Endothelial cell of umbilical vein (primary cell): ENCODE results near the gene PTPRD. TPM values are rescaled to one million over a fixed set of nuclear protein-coding genes. Genes with fewer than 3 reads are reported as not detected.

Experiments
- BruUV-seq: library from RNA; stranded (reverse); fragments of 400-500 nt; replicated peaks from 2 replicates; lab custom pipeline; 2021; lab: Mats Ljungman, UMichigan
- CTCF ChIA-PET: fragments of 300-600, 350-600 bp; sonication (Branson Sonifier 250); formaldehyde crosslinking; loops from one replicate; lab custom pipeline; 2021; ENCODE audit warnings: antibody characterized with exemption, inconsistent platforms; lab: Charles Lee
- POLR2A ChIA-PET: fragments of 300-600, 350-600 bp; sonication (Branson Sonifier 250); formaldehyde crosslinking; loops from one replicate; lab custom pipeline; 2021; ENCODE audit warnings: antibody characterized with exemption, inconsistent platforms; lab: Charles Lee
- DNase-seq: peaks from one replicate; pipeline ENCODE4 v3.0.0-alpha.2; 2011; ENCODE audit warnings: low read depth, low spot score
- FAIRE-seq: peaks from 2 replicates; lab custom pipeline; 2011; peaks lifted over from hg19 to GRCh38; lab: Jason Lieb, UNC
- H2AFZ ChIP-seq: 2 replicates; pipeline ENCODE4 v1.6.0; 2012; ENCODE audit warnings: low read depth, low read length, control low read depth, inconsistent platforms
- H3K27ac ChIP-seq: 2 replicates; pipeline ENCODE4 v1.5.1; 2011; ENCODE audit warnings: low read depth, mild to moderate bottlenecking, control low read depth, low read length, moderate library complexity; ENCODE audit not compliant: insufficient read depth
- H3K27me3 ChIP-seq, 2 experiments: 2 replicates each; pipeline versions ENCODE4 v1.6.0 to v1.6.1; 2011; ENCODE audit warnings: low read length in 2 of 2, mixed read lengths in 1 of 2; ENCODE audit not compliant: control insufficient read depth in 2 of 2, insufficient read depth in 2 of 2
- H3K36me3 ChIP-seq, 2 experiments: 2 replicates in 1 of 2; 3 replicates in 1 of 2; pipeline ENCODE4 v1.5.1; 2011; ENCODE audit warnings: low read length in 2 of 2, mild to moderate bottlenecking in 1 of 2, moderate library complexity in 1 of 2; ENCODE audit not compliant: control insufficient read depth in 2 of 2, insufficient read depth in 2 of 2; ENCODE audit errors: extremely low read depth in 1 of 2
- H3K4me1 ChIP-seq: 3 replicates; pipeline ENCODE4 v1.5.1; 2011; ENCODE audit warnings: mild to moderate bottlenecking, low read length; ENCODE audit not compliant: control insufficient read depth, insufficient read depth; ENCODE audit errors: extremely low read depth
- H3K4me2 ChIP-seq: 2 replicates; pipeline ENCODE4 v1.6.1; 2011; ENCODE audit warnings: low read length, control low read depth, mixed read lengths; ENCODE audit not compliant: insufficient read depth
- H3K4me3 ChIP-seq, 3 experiments: fragments of 200-600 bp in 1 of 3; sonication (generic), shearing (Covaris generic) in 1 of 3; replicated peaks in 1 of 3; 2 replicates each; pipeline ENCODE4 v1.5.1; 2011 to 2016; ENCODE audit warnings: control low read depth in 3 of 3, low read length in 3 of 3, mild to moderate bottlenecking in 2 of 3, inconsistent platforms in 1 of 3, low read depth in 1 of 3, moderate library complexity in 1 of 3; ENCODE audit not compliant: insufficient read depth in 1 of 3
- H3K79me2 ChIP-seq: 2 replicates; pipeline ENCODE4 v1.6.0; 2012; ENCODE audit warnings: low read length, inconsistent platforms; ENCODE audit not compliant: control insufficient read depth, insufficient read depth
- H3K9ac ChIP-seq: replicated peaks from 2 replicates; pipeline ENCODE3; 2011; ENCODE audit warnings: low read length, control low read depth; ENCODE audit not compliant: insufficient read depth; ENCODE audit errors: extremely low read depth
- H3K9me1 ChIP-seq: replicated peaks from 3 replicates; pipeline ENCODE4 v1.6.0; 2011; ENCODE audit warnings: mild to moderate bottlenecking, low read length; ENCODE audit not compliant: control insufficient read depth, insufficient read depth; ENCODE audit errors: extremely low read depth
- H3K9me3 ChIP-seq: replicated peaks from 2 replicates; pipeline ENCODE4 v1.5.1; 2012; ENCODE audit warnings: low read length, inconsistent platforms; ENCODE audit not compliant: control insufficient read depth, insufficient read depth
- H4K20me1 ChIP-seq: replicated peaks from 2 replicates; pipeline ENCODE3; 2011; ENCODE audit warnings: mild to moderate bottlenecking, low read length; ENCODE audit not compliant: control insufficient read depth, insufficient read depth; ENCODE audit errors: extremely low read depth
- FOS ChIP-seq: IDR thresholded peaks from 2 replicates; pipeline ENCODE4 v1.6.1; 2011; ENCODE audit warnings: mild to moderate bottlenecking, low read length, moderate library complexity, borderline replicate concordance; ENCODE audit not compliant: insufficient read depth
- GATA2 ChIP-seq: IDR thresholded peaks from 2 replicates; pipeline ENCODE4 v1.7.0; 2011; ENCODE audit warnings: low read depth, mild to moderate bottlenecking, moderate library complexity, mixed read lengths, low read length; ENCODE audit not compliant: insufficient read length, insufficient read depth
- JUN ChIP-seq: IDR thresholded peaks from 2 replicates; pipeline ENCODE4 v1.6.1; 2011; ENCODE audit warnings: borderline replicate concordance, low read depth; ENCODE audit not compliant: insufficient read length, insufficient read depth
- MAX ChIP-seq: IDR thresholded peaks from 2 replicates; pipeline ENCODE4 v1.6.1; 2011; ENCODE audit not compliant: insufficient read depth, insufficient read length
- MYC ChIP-seq: IDR thresholded peaks from one replicate; pipeline ENCODE4 v1.6.1; 2011; ENCODE audit warnings: mild to moderate bottlenecking, low read depth, low read length
- POLR2AphosphoS5 ChIP-seq: IDR thresholded peaks from 2 replicates; pipeline ENCODE4 v1.6.1; 2012; ENCODE audit warnings: low read depth, mild to moderate bottlenecking, control low read depth, low read length, moderate library complexity; ENCODE audit not compliant: insufficient read depth
- dilution Hi-C: fragments of 300-500 bp; cut with MboI; formaldehyde crosslinking; loops from one replicate; pipeline ENCODE4 v1.15.0; 2019; ENCODE audit warnings: low sequenced_read_pairs; ENCODE audit not compliant: extremely low pct_ligation_motif_present
- intact Hi-C: fragments of 100-400 bp; cut with micrococcal nuclease; formaldehyde crosslinking; loops from one replicate; pipeline ENCODE4 v1.10.0; 2022
- polyA plus RNA-seq, 4 experiments: library from polyadenylated mRNA; depleted of rRNA in 3 of 4; stranded (reverse) in 3 of 4; unstranded in 1 of 4; fragments of >200 nt; gene quantifications; 2 replicates each; pipeline versions ENCODE4 v1.2.1 to v1.2.3, GENCODE V29; 2011 to 2012; ENCODE audit warnings: missing spikeins in 1 of 4
- total RNA-seq: library from RNA; stranded (reverse); gene quantifications from 2 replicates; pipeline ENCODE4 v1.2.3, GENCODE V29; 2021
- TF ChIP-seq, protein P1 (sequence below), 2 donors: IDR thresholded peaks; 1 replicate in 1 of 2; 2 replicates in 1 of 2; pipeline ENCODE4 v1.5.1; 2011; ENCODE audit warnings: low read length in 2 of 2, mild to moderate bottlenecking in 2 of 2, moderate library complexity in 2 of 2, control low read depth in 1 of 2, inconsistent platforms in 1 of 2, low read depth in 1 of 2; ENCODE audit not compliant: insufficient read depth in 1 of 2; ENCODE audit errors: extremely low read depth in 1 of 2

The PTPRD gene
- total and polyA plus RNA-seq, 2 donors (not counting 3 experiments of a cell fraction or from before 2014, with no cell fraction given) = 5.5 to 5.7 TPM

- dilution Hi-C loops = no loop called here
- no peaks in the 10 kb centered on the region for H3K9me1 ChIP-seq
- H3K9ac ChIP-seq = no peak overlapping the region
- ChIA-PET POLR2A (no interaction called here), CTCF (interaction anchor here (0.5 kb wide), 1 partner anchor 77 kb away, joined by 5 read pairs; no protein-coding TSS in a partner anchor)
- H2AFZ ChIP-seq = no peak overlapping the region
- no peak overlapping the region for H3K4me2 ChIP-seq
- intact Hi-C loops = no loop called here
- no TSS peak for BruUV-seq
- no peaks in the 10 kb centered on the region for H3K4me1 ChIP-seq
- H3K79me2 ChIP-seq = no peaks in the 10 kb centered on the region
- H3K9me3 ChIP-seq = no peaks in the 10 kb centered on the region
- TF ChIP-seq, protein P1, sequence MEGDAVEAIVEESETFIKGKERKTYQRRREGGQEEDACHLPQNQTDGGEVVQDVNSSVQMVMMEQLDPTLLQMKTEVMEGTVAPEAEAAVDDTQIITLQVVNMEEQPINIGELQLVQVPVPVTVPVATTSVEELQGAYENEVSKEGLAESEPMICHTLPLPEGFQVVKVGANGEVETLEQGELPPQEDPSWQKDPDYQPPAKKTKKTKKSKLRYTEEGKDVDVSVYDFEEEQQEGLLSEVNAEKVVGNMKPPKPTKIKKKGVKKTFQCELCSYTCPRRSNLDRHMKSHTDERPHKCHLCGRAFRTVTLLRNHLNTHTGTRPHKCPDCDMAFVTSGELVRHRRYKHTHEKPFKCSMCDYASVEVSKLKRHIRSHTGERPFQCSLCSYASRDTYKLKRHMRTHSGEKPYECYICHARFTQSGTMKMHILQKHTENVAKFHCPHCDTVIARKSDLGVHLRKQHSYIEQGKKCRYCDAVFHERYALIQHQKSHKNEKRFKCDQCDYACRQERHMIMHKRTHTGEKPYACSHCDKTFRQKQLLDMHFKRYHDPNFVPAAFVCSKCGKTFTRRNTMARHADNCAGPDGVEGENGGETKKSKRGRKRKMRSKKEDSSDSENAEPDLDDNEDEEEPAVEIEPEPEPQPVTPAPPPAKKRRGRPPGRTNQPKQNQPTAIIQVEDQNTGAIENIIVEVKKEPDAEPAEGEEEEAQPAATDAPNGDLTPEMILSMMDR (IDR thresholded peaks at IDR 0.05; ENCODE audit: extremely low read depth in 1 of 2, insufficient read depth in 1 of 2, low read depth in 1 of 2, low read length in 2 of 2) = no peak
- TF ChIP-seq POLR2AphosphoS5 (no peak), FOS (no peak), JUN (no peak)
- H3K4me3 ChIP-seq = no peak overlapping the region
- FAIRE-seq (no peak), DNase-seq (no peak)
- H3K36me3 ChIP-seq = no peaks in the 10 kb centered on the region
- no peaks in the 10 kb centered on the region for H3K27me3 ChIP-seq
- no peaks in the 10 kb centered on the region for H4K20me1 ChIP-seq
- H3K27ac ChIP-seq = no peak overlapping the region
Measured at GRCh38 chr9:8621416-8621815, 1991.4 kb downstream of the PTPRD start.

- dilution Hi-C loops = no loop called here
- H3K79me2 ChIP-seq = no peaks in the 10 kb centered on the region
- H3K9ac ChIP-seq = no peak overlapping the region
- H2AFZ ChIP-seq = no peak overlapping the region
- no peaks in the 10 kb centered on the region for H3K9me3 ChIP-seq
- H3K36me3 ChIP-seq = no peaks in the 10 kb centered on the region
- H3K4me3 ChIP-seq = no peak overlapping the region
- no peaks in the 10 kb centered on the region for H3K27me3 ChIP-seq
- H3K27ac ChIP-seq = no peak overlapping the region
- FAIRE-seq (no peak), DNase-seq (no peak)
- TF ChIP-seq GATA2 = no peak
- no peak for TF ChIP-seq MYC
- TF ChIP-seq MAX = no peak
- BruUV-seq = no TSS peak
- H3K9me1 ChIP-seq = no peaks in the 10 kb centered on the region
- no peaks in the 10 kb centered on the region for H4K20me1 ChIP-seq
- H3K4me2 ChIP-seq = no peak overlapping the region
- CTCF ChIA-PET = no interaction called here
- POLR2A ChIA-PET = no interaction called here
- intact Hi-C loops = no loop called here
- no peaks in the 10 kb centered on the region for H3K4me1 ChIP-seq
Measured at GRCh38 chr9:8616414-8616813, 1996.4 kb downstream of the PTPRD start.
